Stomach (tissue), 9 donors: ENCODE results near the gene ZC3H13. TPM values are rescaled to one million over a fixed set of nuclear protein-coding genes. Genes with fewer than 3 reads are reported as not detected.

Experiments
- DNase-seq, 2 donors: peaks; one replicate each; pipeline versions ENCODE4 v3.0.0 to v3.0.0-alpha.2; 2013 to 2019
- H3K27ac ChIP-seq, 5 donors: fragments of 200-600 bp in 4 of 5; sonication (generic) in 4 of 5; one replicate each; pipeline ENCODE4 v1.5.1; 2013 to 2019; ENCODE audit warnings: mild to moderate bottlenecking in 1 of 5, moderate library complexity in 1 of 5
- H3K27me3 ChIP-seq, 3 donors: fragments of 200-600 bp; sonication (generic); one replicate each; pipeline ENCODE4 v1.5.1; 2017 to 2019; ENCODE audit warnings: mixed run types in 1 of 3
- H3K36me3 ChIP-seq, 4 donors: fragments of 200-600 bp; sonication (generic); 1 replicate in 3 of 4; 2 replicates in 1 of 4; pipeline ENCODE4 v1.5.1; 2016 to 2019
- H3K4me1 ChIP-seq, 4 donors: fragments of 200-600 bp; sonication (generic); one replicate each; pipeline ENCODE4 v1.5.1; 2016 to 2019
- H3K4me3 ChIP-seq, 4 donors: fragments of 200-600 bp; sonication (generic) in 3 of 4; one replicate each; pipeline ENCODE4 v1.5.1; 2016 to 2019; ENCODE audit warnings: mild to moderate bottlenecking in 1 of 4
- H3K9me3 ChIP-seq, 4 donors: fragments of 200-600 bp; sonication (generic); one replicate each; pipeline ENCODE4 v1.5.1; 2016 to 2019
- CTCF ChIP-seq, 7 experiments: fragments of 450-650 bp in 4 of 7; fragments of 200-600 bp in 3 of 7; sonication (generic) in 3 of 7; IDR thresholded peaks; one replicate each; pipeline ENCODE4 v1.5.1; 2016 to 2019; ENCODE audit warnings: antibody characterized with exemption in 7 of 7, control low read depth in 2 of 7, mild to moderate bottlenecking in 1 of 7
- EP300 ChIP-seq: sonication (generic); formaldehyde crosslinking; IDR thresholded peaks from one replicate; pipeline ENCODE4 v1.6.1; 2017; ENCODE audit warnings: antibody characterized with exemption
- POLR2A ChIP-seq, 4 donors: fragments of 450-650 bp; IDR thresholded peaks; one replicate each; pipeline ENCODE4 v1.6.1; 2016; ENCODE audit warnings: antibody characterized with exemption in 4 of 4, control low read depth in 2 of 4, mild to moderate bottlenecking in 1 of 4, moderate library complexity in 1 of 4
- POLR2AphosphoS5 ChIP-seq, 3 donors: sonication (generic); formaldehyde crosslinking; IDR thresholded peaks; one replicate each; pipeline ENCODE4 v1.6.1; 2016; ENCODE audit warnings: antibody characterized with exemption in 3 of 3
- WGBS, 5 donors: extraction: QIAGEN DNeasy Blood & Tissue Kit in 3 of 5; methylation state at CpG; one replicate each; pipeline versions ENCODE4 v1.1.5 to v1.1.7; 2013 to 2018; 5-methylcytosine and 5-hydroxymethylcytosine counted together
- intact Hi-C: fragments of 100-400 bp; cut with DNase I; formaldehyde crosslinking; loops from one replicate; pipeline ENCODE4 v1.15.1; 2023; ENCODE audit warnings: low total_unique reads
- polyA plus RNA-seq, 3 donors: library from polyadenylated mRNA; stranded (reverse); fragments of 200-250 nt; gene quantifications; one replicate each; pipeline ENCODE4 v1.2.3, GENCODE V29; 2013
- total RNA-seq, 5 donors: library from RNA; depleted of rRNA; stranded (reverse); fragments of >200 nt; gene quantifications; one replicate each; pipeline versions ENCODE4 v1.1.0 to v1.2.3, GENCODE V29; 2014 to 2016
- donor health status: healthy with polysubstance abuse.
- donor health status: Bipolar disorder and iron deficiency.
- donor health status: healthy.

The ZC3H13 gene
- total and polyA plus RNA-seq, 8 donors: 8.5 to 67.1 (median 14.2) TPM

DNA sequence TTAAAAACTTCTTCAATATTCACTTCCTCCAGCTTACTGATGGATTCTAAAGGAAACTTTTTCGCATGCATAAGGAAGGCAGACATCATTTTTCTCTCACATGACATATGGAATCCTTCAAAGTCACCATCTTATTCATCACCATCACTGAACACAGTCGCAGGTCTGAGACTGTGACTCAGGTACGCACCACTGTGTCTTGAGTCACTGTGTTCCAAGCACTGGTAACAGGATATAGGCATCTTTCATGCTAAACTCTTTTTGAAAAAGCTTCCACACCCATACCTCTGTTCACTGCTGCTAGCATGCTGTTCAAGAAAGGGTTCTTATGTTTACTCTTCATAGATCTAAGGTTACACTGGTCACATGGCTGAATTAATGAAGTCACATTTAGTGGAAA is 133.9 kb downstream of the ZC3H13 start:
- no peak overlapping the region for H3K4me3 ChIP-seq
- no peak for DNase-seq
- H3K4me1 ChIP-seq: no peaks in the 10 kb centered on the region
- no peaks in the 10 kb centered on the region for H3K9me3 ChIP-seq
- no peaks in the 10 kb centered on the region for H3K27me3 ChIP-seq
- H3K27ac ChIP-seq: no peak overlapping the region
- TF ChIP-seq POLR2A (IDR thresholded peaks at IDR 0.05) (no peak), POLR2AphosphoS5 (IDR thresholded peaks at IDR 0.05) (no peak), EP300 (no peak), CTCF (IDR thresholded peaks at IDR 0.05) (no peak)
- intact Hi-C loops: no loop called here
- H3K36me3 ChIP-seq: no peaks in the 10 kb centered on the region
- 79 to 91% (median 84%) methylated on average over 3 of the region's 3 CpGs for WGBS, 5 donors

DNA sequence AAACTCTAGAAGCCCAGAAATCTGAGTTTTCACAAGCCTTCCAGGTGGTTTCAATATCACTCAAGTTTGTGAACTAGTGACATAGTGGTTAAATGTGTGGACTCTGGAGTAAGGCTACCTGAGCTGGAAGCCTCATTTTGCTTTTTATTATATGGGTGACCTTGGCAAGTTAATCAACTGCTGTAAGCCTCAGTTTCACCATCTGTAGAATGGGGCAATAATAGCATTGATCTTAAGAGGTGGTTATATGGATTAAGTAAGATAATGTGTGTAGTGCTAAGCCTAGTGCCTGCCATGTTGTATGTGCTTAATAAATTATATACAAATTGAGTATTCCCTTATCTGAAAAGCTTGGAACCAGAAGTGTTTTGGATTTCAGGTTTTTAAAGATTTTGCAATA is 135.5 kb downstream of the ZC3H13 start:
- intact Hi-C loops: no loop called here
- TF ChIP-seq POLR2AphosphoS5 (IDR thresholded peaks at IDR 0.05): no peak
- TF ChIP-seq CTCF (IDR thresholded peaks at IDR 0.05): no peak
- TF ChIP-seq POLR2A (IDR thresholded peaks at IDR 0.05): no peak
- no peak for TF ChIP-seq EP300
- Histone ChIP-seq H3K4me3 (no peak overlapping the region), H3K36me3 (no peaks in the 10 kb centered on the region), H3K27ac (no peak overlapping the region), H3K27me3 (no peaks in the 10 kb centered on the region), H3K9me3 (no peaks in the 10 kb centered on the region), H3K4me1 (no peaks in the 10 kb centered on the region)
- no peak for DNase-seq

DNA sequence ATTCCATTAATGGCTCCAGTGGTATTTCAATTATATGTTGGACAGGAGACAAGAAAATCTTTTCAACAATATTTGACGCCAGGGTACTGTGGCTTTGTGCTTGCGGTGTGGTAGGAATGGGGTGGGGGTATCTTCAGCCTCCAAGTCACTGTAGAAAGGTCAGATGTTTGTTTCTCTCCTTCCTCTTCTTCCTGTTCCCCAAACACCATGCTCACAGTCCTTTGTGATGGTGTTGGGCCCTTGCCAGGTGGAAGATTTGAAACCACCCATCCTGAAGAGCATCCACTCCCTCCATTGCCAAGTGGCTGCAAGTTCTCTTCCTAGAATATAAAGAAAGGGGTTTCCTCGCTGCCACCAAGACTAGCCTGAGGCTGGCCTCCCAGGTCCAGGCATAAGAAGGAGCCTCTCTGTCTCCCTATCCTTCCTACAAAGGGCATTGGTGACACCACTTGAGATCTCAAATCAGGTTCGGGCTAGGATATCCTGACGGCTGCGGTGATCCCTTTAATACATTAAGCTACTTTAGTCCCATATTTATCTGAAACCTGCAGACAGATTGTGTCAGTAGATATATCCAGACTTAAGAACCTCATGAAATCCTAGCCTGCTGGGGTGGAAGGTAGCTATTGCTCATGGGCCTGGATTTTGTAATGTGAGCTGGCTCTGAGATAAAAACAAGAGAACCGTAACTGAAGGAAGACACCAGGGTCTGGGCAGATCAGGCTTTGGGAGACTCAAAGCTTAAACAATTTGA is 136.7 kb downstream of the ZC3H13 start:
- H3K9me3 ChIP-seq: no peaks in the 10 kb centered on the region
- no peaks in the 10 kb centered on the region for H3K27me3 ChIP-seq
- no peak overlapping the region for H3K4me3 ChIP-seq
- TF ChIP-seq EP300 (no peak), CTCF (IDR thresholded peaks at IDR 0.05) (no peak)
- no peak for DNase-seq
- H3K36me3 ChIP-seq: no peaks in the 10 kb centered on the region
- intact Hi-C loops: no loop called here
- H3K4me1 ChIP-seq: no peaks in the 10 kb centered on the region
- no peak overlapping the region for H3K27ac ChIP-seq
- 83 to 89% (median 88%) methylated on average over 7 of the region's 7 CpGs for WGBS, 5 donors

- WGBS, 5 donors: 68 to 80% (median 72%) methylated on average over 7 of the region's 7 CpGs
- peak in 1 of 2 donors; percentile 28 for DNase-seq
- no peak for TF ChIP-seq POLR2AphosphoS5 (IDR thresholded peaks at IDR 0.05)
- TF ChIP-seq POLR2A (IDR thresholded peaks at IDR 0.05): no peak
- no peak for TF ChIP-seq EP300
- TF ChIP-seq CTCF (IDR thresholded peaks at IDR 0.05): no peak
- H3K4me3 ChIP-seq: no peak overlapping the region
- no peak overlapping the region for H3K27ac ChIP-seq
- H3K9me3 ChIP-seq: no peaks in the 10 kb centered on the region
- H3K27me3 ChIP-seq: peaks cover 0 to 6% (median 0%) of the 10 kb centered on the region in 3 donors
- H3K4me1 ChIP-seq: no peaks in the 10 kb centered on the region
- intact Hi-C loops: no loop called here
- no peaks in the 10 kb centered on the region for H3K36me3 ChIP-seq
These were observed 142.9 kb downstream of the ZC3H13 start for GRCh38 chr13:45909673-45910072.
